Esophagus muscularis mucosa (tissue), 4 donors: ENCODE measurements around the gene C16orf74. TPM values are rescaled to one million over a fixed set of nuclear protein-coding genes. Genes with fewer than 3 reads are reported as not detected.

ENCODE experiments used
- DNase-seq: peaks from one replicate; pipeline ENCODE4 v3.0.0-alpha.2; 2017; ENCODE audit errors: extremely low spot score
- H3K27ac ChIP-seq, 4 donors: fragments of 200-600 bp; sonication (generic); replicated peaks in 1 of 4; 1 replicate in 3 of 4; 2 replicates in 1 of 4; pipeline ENCODE4 v1.5.1; 2016 to 2019; ENCODE audit warnings: mild to moderate bottlenecking in 1 of 4
- H3K27me3 ChIP-seq, 4 donors: fragments of 200-600 bp; sonication (generic); one replicate each; pipeline versions ENCODE4 v1.5.1 to v1.6.0; 2016 to 2019
- H3K36me3 ChIP-seq, 4 donors: fragments of 200-600 bp; sonication (generic); one replicate each; pipeline ENCODE4 v1.5.1; 2016 to 2019
- H3K4me1 ChIP-seq, 4 donors: fragments of 200-600 bp; sonication (generic); one replicate each; pipeline ENCODE4 v1.5.1; 2016 to 2019
- H3K4me3 ChIP-seq, 4 donors: fragments of 200-600 bp; sonication (generic); 1 replicate in 2 of 4; 2 replicates in 2 of 4; pipeline ENCODE4 v1.5.1; 2016 to 2019; ENCODE audit warnings: mild to moderate bottlenecking in 4 of 4, moderate library complexity in 1 of 4
- H3K9me3 ChIP-seq, 4 donors: fragments of 200-600 bp; sonication (generic); 1 replicate in 3 of 4; 2 replicates in 1 of 4; pipeline ENCODE4 v1.5.1; 2016 to 2019
- EP300 ChIP-seq: sonication (generic); formaldehyde crosslinking; IDR thresholded peaks from one replicate; pipeline ENCODE4 v1.6.1; 2017; ENCODE audit warnings: antibody characterized with exemption
- POLR2A ChIP-seq: fragments of 450-650 bp; IDR thresholded peaks from one replicate; pipeline ENCODE4 v1.6.1; 2017; ENCODE audit warnings: antibody characterized with exemption, moderate library complexity, mild to moderate bottlenecking, low read depth
- POLR2AphosphoS5 ChIP-seq, 2 donors: sonication (generic); formaldehyde crosslinking; IDR thresholded peaks; one replicate each; pipeline ENCODE4 v1.6.1; 2017; ENCODE audit warnings: antibody characterized with exemption in 2 of 2
- WGBS: methylation state at CpG from one replicate; pipeline ENCODE4 v1.1.5; 2018; 5-methylcytosine and 5-hydroxymethylcytosine counted together
- intact Hi-C: fragments of 100-400 bp; cut with DNase I; formaldehyde crosslinking; loops from one replicate; pipeline ENCODE4 v1.15.1; 2023
- total RNA-seq, 4 donors: library from RNA; depleted of rRNA; stranded (reverse); fragments of >200 nt; gene quantifications; one replicate each; pipeline versions ENCODE4 v1.1.0 to v1.2.1, GENCODE V29; 2016
- TF ChIP-seq, protein P1 (sequence below), 3 experiments: fragments of 200-600 bp in 2 of 3; fragments of 450-650 bp in 1 of 3; sonication (generic) in 2 of 3; IDR thresholded peaks; one replicate each; pipeline ENCODE4 v1.5.1; 2017 to 2019; ENCODE audit warnings: antibody characterized with exemption in 3 of 3, mild to moderate bottlenecking in 2 of 3, moderate library complexity in 1 of 3

Gene C16orf74
- total RNA-seq, 4 donors from 2014 or later = 0.83 to 2.4 (median 0.83) TPM; not detected in 1

DNA sequence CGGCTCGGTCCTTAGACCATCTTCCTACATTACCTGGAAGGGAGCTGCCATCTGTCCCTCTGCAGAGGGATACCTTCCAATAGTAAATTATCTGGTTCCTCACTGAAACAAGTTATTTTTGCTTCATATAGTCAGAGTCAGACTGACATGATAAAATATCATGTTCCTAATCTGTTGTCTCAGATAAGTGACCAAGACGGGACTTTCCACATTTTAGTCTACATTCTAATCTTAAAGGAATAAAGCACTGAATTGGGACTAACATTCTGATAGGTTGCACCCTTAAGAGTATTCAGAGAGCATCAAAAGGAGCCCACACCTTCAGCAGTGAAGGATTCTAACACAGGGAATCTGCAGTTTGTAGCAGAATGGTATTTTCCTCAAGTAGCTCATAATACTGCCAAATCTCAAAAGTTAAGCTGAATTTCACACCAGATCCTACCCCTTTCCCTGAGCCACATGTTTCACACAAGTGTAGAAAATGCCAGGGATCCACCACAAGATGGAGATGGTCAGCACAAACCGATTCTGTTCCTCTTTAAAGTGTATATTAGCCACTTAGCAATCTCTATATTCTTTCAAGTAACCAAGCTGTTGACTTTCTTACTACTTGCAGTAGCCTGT, 75.5 kb downstream of the C16orf74 start:
- Histone ChIP-seq H3K27ac (no peak overlapping the region), H3K4me1 (peaks cover 8 to 12% (median 11%) of the 10 kb centered on the region in 4 donors), H3K4me3 (no peak overlapping the region), H3K27me3 (no peaks in the 10 kb centered on the region), H3K9me3 (no peaks in the 10 kb centered on the region), H3K36me3 (peaks cover 11 to 79% (median 32%) of the 10 kb centered on the region in 4 donors)
- intact Hi-C loops = no loop called here
- no peak for DNase-seq
- WGBS = 64% methylated on average over 4 of the region's 4 CpGs
- TF ChIP-seq, protein P1, sequence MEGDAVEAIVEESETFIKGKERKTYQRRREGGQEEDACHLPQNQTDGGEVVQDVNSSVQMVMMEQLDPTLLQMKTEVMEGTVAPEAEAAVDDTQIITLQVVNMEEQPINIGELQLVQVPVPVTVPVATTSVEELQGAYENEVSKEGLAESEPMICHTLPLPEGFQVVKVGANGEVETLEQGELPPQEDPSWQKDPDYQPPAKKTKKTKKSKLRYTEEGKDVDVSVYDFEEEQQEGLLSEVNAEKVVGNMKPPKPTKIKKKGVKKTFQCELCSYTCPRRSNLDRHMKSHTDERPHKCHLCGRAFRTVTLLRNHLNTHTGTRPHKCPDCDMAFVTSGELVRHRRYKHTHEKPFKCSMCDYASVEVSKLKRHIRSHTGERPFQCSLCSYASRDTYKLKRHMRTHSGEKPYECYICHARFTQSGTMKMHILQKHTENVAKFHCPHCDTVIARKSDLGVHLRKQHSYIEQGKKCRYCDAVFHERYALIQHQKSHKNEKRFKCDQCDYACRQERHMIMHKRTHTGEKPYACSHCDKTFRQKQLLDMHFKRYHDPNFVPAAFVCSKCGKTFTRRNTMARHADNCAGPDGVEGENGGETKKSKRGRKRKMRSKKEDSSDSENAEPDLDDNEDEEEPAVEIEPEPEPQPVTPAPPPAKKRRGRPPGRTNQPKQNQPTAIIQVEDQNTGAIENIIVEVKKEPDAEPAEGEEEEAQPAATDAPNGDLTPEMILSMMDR (IDR thresholded peaks at IDR 0.05) = peak in 1 of 3 experiments; percentile 19
- no peak for TF ChIP-seq EP300

DNA sequence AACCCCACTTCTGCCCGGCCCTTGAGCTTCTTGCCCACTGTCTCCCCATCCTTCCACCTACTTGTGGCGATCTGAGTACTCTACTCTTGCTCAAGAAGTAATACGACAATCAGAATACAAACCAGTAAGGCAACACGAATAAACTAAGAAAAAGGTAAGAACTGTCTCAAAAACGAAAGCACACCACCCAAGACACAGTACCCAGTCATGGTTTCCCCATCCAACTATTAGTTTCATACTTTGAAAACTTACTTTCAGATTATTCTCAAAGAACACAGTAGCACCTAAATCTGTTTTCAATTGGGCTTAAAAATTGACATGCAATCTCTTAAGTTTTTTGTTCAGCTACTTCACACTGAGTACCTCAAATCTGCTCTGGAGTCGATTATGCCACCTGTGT, 76.1 kb downstream of the C16orf74 start:
- H3K9me3 ChIP-seq = no peaks in the 10 kb centered on the region
- intact Hi-C loops = no loop called here
- no peak overlapping the region for H3K4me3 ChIP-seq
- H3K36me3 ChIP-seq = peaks cover 14 to 84% (median 37%) of the 10 kb centered on the region in 4 donors
- H3K27me3 ChIP-seq = no peaks in the 10 kb centered on the region
- peaks cover 8 to 12% (median 11%) of the 10 kb centered on the region in 4 donors for H3K4me1 ChIP-seq
- WGBS = 92% methylated on average over 6 of the region's 6 CpGs
- no peak for DNase-seq
- H3K27ac ChIP-seq = no peak overlapping the region
- TF ChIP-seq, protein P1 (IDR thresholded peaks at IDR 0.05) = no peak
- TF ChIP-seq POLR2AphosphoS5 (IDR thresholded peaks at IDR 0.05) (no peak), EP300 (no peak)

DNA sequence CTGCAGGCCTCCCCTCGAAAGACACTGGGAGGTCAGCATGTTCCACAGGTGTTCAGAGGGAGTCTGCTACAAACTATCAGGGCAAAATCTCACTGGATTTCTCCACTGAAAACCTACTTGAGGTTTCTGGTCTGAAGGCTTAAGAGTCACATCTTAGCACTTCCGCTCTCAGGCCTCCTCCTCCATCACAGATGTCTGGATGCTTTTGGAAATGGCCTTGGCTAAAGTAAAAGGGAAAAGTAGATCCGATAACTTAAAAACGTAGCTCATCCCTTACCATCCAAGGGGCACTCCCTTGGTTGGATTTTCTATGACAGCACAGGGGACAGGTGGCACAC, 76.5 kb downstream of the C16orf74 start:
- Histone ChIP-seq H3K4me1 (peaks cover 8 to 12% (median 11%) of the 10 kb centered on the region in 4 donors), H3K27ac (peak overlapping the region in 1 of 4 donors; percentile 17), H3K27me3 (no peaks in the 10 kb centered on the region), H3K9me3 (no peaks in the 10 kb centered on the region), H3K36me3 (peaks cover 18 to 88% (median 41%) of the 10 kb centered on the region in 4 donors), H3K4me3 (no peak overlapping the region)
- intact Hi-C loops = no loop called here
- DNase-seq = no peak
- WGBS = 89% methylated on average over 4 of the region's 4 CpGs
- TF ChIP-seq POLR2A = no peak
- TF ChIP-seq EP300 = no peak
- no peak for TF ChIP-seq POLR2AphosphoS5 (IDR thresholded peaks at IDR 0.05)
- TF ChIP-seq, protein P1 (IDR thresholded peaks at IDR 0.05) = no peak

DNA sequence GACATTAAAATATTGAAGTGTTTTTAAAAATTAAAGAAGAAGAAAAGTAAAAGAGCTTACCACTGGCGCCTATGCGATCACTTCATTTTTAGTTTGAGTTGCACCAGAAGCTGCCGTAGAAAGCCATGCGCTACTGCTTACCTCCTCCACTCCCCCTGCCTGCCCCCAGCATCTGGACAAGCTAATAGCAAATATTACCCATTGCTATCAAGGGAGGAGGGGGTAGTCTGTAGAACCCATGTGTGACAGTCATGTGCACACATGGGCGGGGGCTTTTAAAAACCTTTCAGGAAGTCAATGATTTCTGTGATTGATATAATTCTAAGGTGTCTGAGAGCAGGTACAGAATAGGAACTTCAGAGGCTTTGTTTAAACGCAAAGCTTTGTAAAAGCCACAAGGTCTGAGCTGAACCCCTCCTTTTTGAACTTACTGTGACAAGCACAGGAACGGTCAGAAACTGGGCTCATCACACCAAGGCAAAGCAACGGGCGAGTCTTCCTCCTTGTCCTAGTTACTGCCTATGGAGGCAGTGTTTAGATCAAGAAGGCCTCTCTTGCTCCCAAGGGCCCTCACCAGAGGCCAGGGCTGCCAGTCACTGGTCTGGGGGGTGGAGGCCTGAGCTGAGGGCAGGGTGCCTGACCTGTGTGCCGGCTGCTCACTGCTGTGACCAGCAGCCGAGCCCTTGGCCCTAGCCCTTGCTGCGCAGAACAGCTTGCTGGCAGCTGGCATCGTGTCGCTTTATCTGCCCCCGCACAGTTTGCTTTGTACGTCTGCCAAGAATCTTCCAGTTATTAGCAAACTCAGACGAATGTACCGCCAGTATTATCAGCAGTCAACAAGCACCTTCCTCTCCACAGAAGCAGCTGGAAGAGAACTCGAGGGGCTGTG, 77.1 kb downstream of the C16orf74 start:
- no peaks in the 10 kb centered on the region for H3K27me3 ChIP-seq
- intact Hi-C loops = no loop called here
- peaks cover 8 to 12% (median 11%) of the 10 kb centered on the region in 4 donors for H3K4me1 ChIP-seq
- WGBS = 78% methylated on average over 15 of the region's 19 CpGs
- no peak for TF ChIP-seq POLR2A
- TF ChIP-seq EP300 = no peak
- TF ChIP-seq, protein P1 (IDR thresholded peaks at IDR 0.05) = no peak
- TF ChIP-seq POLR2AphosphoS5 (IDR thresholded peaks at IDR 0.05) = no peak
- H3K27ac ChIP-seq = peak overlapping the region in 2 of 4 donors; percentile 5 to 17
- no peak overlapping the region for H3K4me3 ChIP-seq
- H3K36me3 ChIP-seq = peaks cover 24 to 92% (median 47%) of the 10 kb centered on the region in 4 donors
- H3K9me3 ChIP-seq = no peaks in the 10 kb centered on the region
- no peak for DNase-seq
